Loucy (cell line): ENCODE data around the gene USP6.

Experiments used
- EZH2phosphoT487 ChIP-seq: fragments of 200-600 bp; IDR thresholded peaks from 2 replicates; pipeline ENCODE4 v1.6.1; 2018; ENCODE audit warnings: antibody characterized with exemption, mild to moderate bottlenecking, moderate library complexity, borderline replicate concordance
- TF ChIP-seq, protein P1 (sequence below): fragments of 200-600 bp; sonication (generic); conservative IDR thresholded peaks from 2 replicates; pipeline ENCODE4 v1.5.1; 2014; ENCODE audit warnings: mild to moderate bottlenecking, antibody characterized with exemption, low read length

DNA sequence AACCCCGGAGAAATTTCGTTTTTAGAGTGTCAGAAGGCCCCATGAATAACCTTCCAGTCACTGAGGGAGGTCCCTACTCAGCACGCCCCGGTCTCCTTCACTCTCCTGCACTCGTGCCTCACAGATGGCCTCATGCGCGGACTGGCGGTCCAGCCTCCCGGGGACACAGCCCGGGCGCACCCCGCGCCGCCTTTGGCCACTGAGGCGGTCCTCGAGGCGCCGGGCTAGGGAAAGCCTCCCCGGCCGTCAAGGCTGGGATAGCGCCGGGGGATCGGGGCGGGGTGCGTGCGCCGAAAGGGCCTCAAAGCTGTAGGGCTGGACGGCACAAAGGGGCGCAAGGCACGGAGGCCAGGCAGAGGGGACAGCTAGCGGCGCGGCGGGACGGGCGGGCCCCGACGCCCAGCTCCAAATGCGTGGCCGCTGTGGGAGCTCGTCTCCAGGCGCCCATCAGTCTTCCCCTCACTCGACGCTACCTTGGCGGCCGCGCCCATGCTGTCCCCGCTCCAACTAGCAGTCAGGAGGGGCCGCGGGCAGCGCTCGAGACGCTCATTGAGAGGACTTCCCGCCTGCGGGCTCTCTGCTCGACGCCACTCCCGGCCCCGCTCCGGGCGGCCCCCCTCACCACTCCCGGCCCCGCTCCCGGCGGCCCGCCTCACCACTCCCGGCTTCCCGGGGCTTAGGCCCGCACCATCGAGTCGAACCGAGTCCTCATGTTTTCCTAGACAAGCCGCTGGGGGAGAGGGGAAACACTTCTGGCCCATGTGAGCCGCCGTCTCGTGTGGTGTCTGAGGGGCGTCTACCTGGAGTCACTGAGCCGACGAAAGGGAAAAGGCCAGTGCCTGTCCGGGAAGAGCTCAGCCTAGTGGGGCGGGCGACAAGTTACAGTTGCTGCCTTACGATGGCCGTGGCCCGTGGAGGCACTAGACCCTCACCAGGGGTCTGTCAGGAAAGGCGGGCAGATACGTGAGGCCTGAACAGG is at the start of gene USP6:
- TF ChIP-seq, protein P1, sequence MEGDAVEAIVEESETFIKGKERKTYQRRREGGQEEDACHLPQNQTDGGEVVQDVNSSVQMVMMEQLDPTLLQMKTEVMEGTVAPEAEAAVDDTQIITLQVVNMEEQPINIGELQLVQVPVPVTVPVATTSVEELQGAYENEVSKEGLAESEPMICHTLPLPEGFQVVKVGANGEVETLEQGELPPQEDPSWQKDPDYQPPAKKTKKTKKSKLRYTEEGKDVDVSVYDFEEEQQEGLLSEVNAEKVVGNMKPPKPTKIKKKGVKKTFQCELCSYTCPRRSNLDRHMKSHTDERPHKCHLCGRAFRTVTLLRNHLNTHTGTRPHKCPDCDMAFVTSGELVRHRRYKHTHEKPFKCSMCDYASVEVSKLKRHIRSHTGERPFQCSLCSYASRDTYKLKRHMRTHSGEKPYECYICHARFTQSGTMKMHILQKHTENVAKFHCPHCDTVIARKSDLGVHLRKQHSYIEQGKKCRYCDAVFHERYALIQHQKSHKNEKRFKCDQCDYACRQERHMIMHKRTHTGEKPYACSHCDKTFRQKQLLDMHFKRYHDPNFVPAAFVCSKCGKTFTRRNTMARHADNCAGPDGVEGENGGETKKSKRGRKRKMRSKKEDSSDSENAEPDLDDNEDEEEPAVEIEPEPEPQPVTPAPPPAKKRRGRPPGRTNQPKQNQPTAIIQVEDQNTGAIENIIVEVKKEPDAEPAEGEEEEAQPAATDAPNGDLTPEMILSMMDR, result no peak
- TF ChIP-seq EZH2phosphoT487, result no peak
